HCT116 (cell line): ENCODE data around the gene SMARCD2. TPM values are rescaled to one million over a fixed set of nuclear protein-coding genes. Genes with fewer than 3 reads are reported as not detected.
"Not testable (repeated sequence)": the region's sequence is repeated elsewhere in the genome, so short reads cannot be mapped to it uniquely, and the experiment has no call there.

ENCODE experiments used
- ATAC-seq: fragments of 200-7000 bp; cut with Tn5 transposase; 2 replicates; pipeline ENCODE4 v1.9.1; 2020; ENCODE audit warnings: mild to moderate bottlenecking, moderate library complexity
- BruUV-seq: library from RNA; stranded (reverse); fragments of 400-500 nt; replicated peaks from 2 replicates; lab custom pipeline; 2021; lab: Mats Ljungman, UMichigan
- CTCF ChIA-PET: fragments of 300-600 bp; sonication (Branson Sonifier 250); formaldehyde crosslinking; loops from one replicate; lab custom pipeline; 2021; ENCODE audit warnings: antibody characterized with exemption; lab: Charles Lee
- POLR2A ChIA-PET: fragments of 300-600, 350-600 bp; sonication (Branson Sonifier 250); formaldehyde crosslinking; loops from one replicate; lab custom pipeline; 2021; ENCODE audit warnings: antibody characterized with exemption; lab: Charles Lee
- RAD21 ChIA-PET, 2 experiments: fragments of 300-600 bp; sonication (Branson Sonifier 250); formaldehyde crosslinking; loops; one replicate each; lab custom pipeline; 2023; ENCODE audit warnings: low total read pairs in 2 of 2; ENCODE audit not compliant: uncharacterized antibody in 2 of 2, unreplicated experiment in 2 of 2, low non-redundant PET in 1 of 2; lab: Charles Lee
- DNase-seq: peaks from one replicate; pipeline ENCODE4 v3.0.0-alpha.2; 2010; ENCODE audit warnings: low read depth, low spot score
- H2AFZ ChIP-seq: fragments of 200-600 bp; shearing (Covaris generic), sonication (generic); 2 replicates; pipeline ENCODE4 v1.6.1; 2017; ENCODE audit warnings: low read depth, mixed run types, mixed read lengths, antibody characterized with exemption, low read length; ENCODE audit not compliant: poor library complexity, severe bottlenecking
- H3K27ac ChIP-seq: 2 replicates; pipeline ENCODE4 v1.5.1; 2012; ENCODE audit warnings: low read depth, low read length
- H3K27me3 ChIP-seq: fragments of 200-600 bp; sonication (generic); 2 replicates; pipeline ENCODE4 v1.6.1; 2016; ENCODE audit warnings: mixed run types, low read length, mixed read lengths; ENCODE audit not compliant: insufficient read depth
- H3K36me3 ChIP-seq, 2 experiments: fragments of 200-500 bp in 1 of 2; fragments of 200-600 bp in 1 of 2; sonication (Bioruptor generic) in 1 of 2; sonication (generic) in 1 of 2; 2 replicates each; pipeline versions ENCODE4 v1.5.1 to v1.6.1; 2014 to 2016; ENCODE audit warnings: low read length in 2 of 2, inconsistent platforms in 1 of 2, mixed read lengths in 1 of 2, mixed run types in 1 of 2; ENCODE audit not compliant: insufficient read depth in 2 of 2, control insufficient read depth in 1 of 2
- H3K4me1 ChIP-seq, 2 experiments: fragments of 200-600 bp in 1 of 2; sonication (generic) in 1 of 2; 2 replicates each; pipeline versions ENCODE4 v1.5.1 to v1.6.1; 2012 to 2017; ENCODE audit warnings: low read length in 2 of 2, inconsistent platforms in 1 of 2, mild to moderate bottlenecking in 1 of 2, mixed read lengths in 1 of 2, mixed run types in 1 of 2, moderate library complexity in 1 of 2; ENCODE audit not compliant: insufficient read depth in 2 of 2, control insufficient read depth in 1 of 2
- H3K4me2 ChIP-seq: fragments of 200-600 bp; sonication (generic); 2 replicates; pipeline ENCODE4 v1.6.1; 2017; ENCODE audit warnings: mixed run types, low read length, mixed read lengths
- H3K4me3 ChIP-seq, 2 experiments: fragments of 200-600 bp in 1 of 2; sonication (generic) in 1 of 2; replicated peaks in 1 of 2; 2 replicates each; pipeline ENCODE4 v1.5.1; 2011 to 2016; ENCODE audit warnings: low read length in 2 of 2, control low read depth in 1 of 2, low read depth in 1 of 2, mild to moderate bottlenecking in 1 of 2, mixed read lengths in 1 of 2, mixed run types in 1 of 2
- H3K79me2 ChIP-seq: fragments of 200-600 bp; sonication (generic); 2 replicates; pipeline ENCODE4 v1.6.1; 2017; ENCODE audit warnings: mild to moderate bottlenecking, mixed run types, low read length, moderate library complexity, mixed read lengths; ENCODE audit not compliant: insufficient read depth
- H3K9ac ChIP-seq: fragments of 200-600 bp; sonication (generic); 2 replicates; pipeline ENCODE4 v1.6.1; 2016; ENCODE audit warnings: low read length, mixed read lengths
- H3K9me2 ChIP-seq: fragments of 200-600 bp; sonication (generic), shearing (Covaris generic); 2 replicates; pipeline ENCODE4 v1.6.1; 2017; ENCODE audit warnings: mixed run types, mild to moderate bottlenecking, moderate library complexity; ENCODE audit not compliant: insufficient read depth
- H3K9me3 ChIP-seq, 2 experiments: fragments of 200-500 bp in 1 of 2; fragments of 200-600 bp in 1 of 2; sonication (Bioruptor generic) in 1 of 2; sonication (generic) in 1 of 2; 2 replicates each; pipeline ENCODE4 v1.6.1; 2014 to 2017; ENCODE audit warnings: low read length in 2 of 2, mixed read lengths in 2 of 2, inconsistent platforms in 1 of 2, low read depth in 1 of 2, mild to moderate bottlenecking in 1 of 2, mixed run types in 1 of 2, moderate library complexity in 1 of 2; ENCODE audit not compliant: control insufficient read depth in 1 of 2, insufficient read depth in 1 of 2
- H4K20me1 ChIP-seq: fragments of 200-600 bp; sonication (generic), shearing (Covaris generic); 2 replicates; pipeline ENCODE4 v1.6.1; 2017; ENCODE audit warnings: mixed run types, mild to moderate bottlenecking, moderate library complexity; ENCODE audit not compliant: insufficient read depth
- CBX3 ChIP-seq: IDR thresholded peaks from 2 replicates; pipeline ENCODE4 v1.6.1; 2012; ENCODE audit warnings: low read depth
- CEBPB ChIP-seq: IDR thresholded peaks from 2 replicates; pipeline ENCODE4 v1.6.1; 2012; ENCODE audit warnings: low read depth
- ELF1 ChIP-seq: IDR thresholded peaks from 2 replicates; pipeline ENCODE4 v1.6.1; 2012; ENCODE audit warnings: low read depth, borderline replicate concordance
- EZH2 ChIP-seq: fragments of 200-600 bp; sonication (generic); IDR thresholded peaks from 2 replicates; pipeline ENCODE4 v1.6.1; 2017; ENCODE audit warnings: antibody characterized with exemption, mixed run types
- EZH2phosphoT487 ChIP-seq: fragments of 200-600 bp; IDR thresholded peaks from 2 replicates; pipeline ENCODE4 v1.6.1; 2018; ENCODE audit warnings: antibody characterized with exemption, borderline replicate concordance
- FOSL1 ChIP-seq: IDR thresholded peaks from 2 replicates; pipeline ENCODE4 v1.6.1; 2012; ENCODE audit warnings: low read depth
- MAX ChIP-seq: IDR thresholded peaks from 2 replicates; pipeline ENCODE4 v1.6.1; 2012
- REST ChIP-seq: IDR thresholded peaks from 2 replicates; pipeline ENCODE4 v1.6.1; 2012; ENCODE audit warnings: low read depth
- SIN3A ChIP-seq: IDR thresholded peaks from 2 replicates; pipeline ENCODE4 v1.6.1; 2012; ENCODE audit warnings: low read depth
- SP1 ChIP-seq: IDR thresholded peaks from 2 replicates; pipeline ENCODE4 v1.6.1; 2012; ENCODE audit warnings: low read depth
- SRF ChIP-seq: IDR thresholded peaks from 2 replicates; pipeline ENCODE4 v1.6.1; 2012; ENCODE audit warnings: low read depth
- YY1 ChIP-seq: IDR thresholded peaks from 2 replicates; pipeline ENCODE4 v1.6.1; 2011; ENCODE audit warnings: low read length, low read depth, moderate library complexity, mild to moderate bottlenecking; ENCODE audit not compliant: insufficient replicate concordance; ENCODE audit errors: extremely low read depth
- ZFX ChIP-seq: fragments of 450-650 bp; IDR thresholded peaks from 2 replicates; pipeline ENCODE4 v1.6.1; 2017
- intact Hi-C: fragments of 100-400 bp; cut with micrococcal nuclease; formaldehyde crosslinking; loops from 2 replicates; pipeline ENCODE4 v1.10.0; 2022
- total RNA-seq: library from RNA; stranded (reverse); gene quantifications from one replicate; pipeline ENCODE4 v1.2.1, GENCODE V29; 2021; ENCODE audit not compliant: unreplicated experiment
- TF ChIP-seq, protein P1 (sequence below), 3 experiments: fragments of 200-600 bp in 1 of 3; sonication (generic) in 1 of 3; IDR thresholded peaks in 2 of 3; conservative IDR thresholded peaks in 1 of 3; 2 replicates each; pipeline ENCODE4 v1.5.1; 2012 to 2017; ENCODE audit warnings: low read depth in 2 of 3, low read length in 2 of 3, antibody characterized with exemption in 1 of 3, borderline replicate concordance in 1 of 3, control low read depth in 1 of 3, mild to moderate bottlenecking in 1 of 3, mixed read lengths in 1 of 3, mixed run types in 1 of 3, moderate library complexity in 1 of 3; ENCODE audit not compliant: insufficient read depth in 1 of 3

The SMARCD2 gene
- total RNA-seq, 1 experiment from 2014 or later = 168 TPM

GRCh38 chr17:63859257-63859656 is 16.8 kb upstream of the SMARCD2 start (continued):
- TF ChIP-seq EZH2 (no peak), SP1 (no peak)

DNA sequence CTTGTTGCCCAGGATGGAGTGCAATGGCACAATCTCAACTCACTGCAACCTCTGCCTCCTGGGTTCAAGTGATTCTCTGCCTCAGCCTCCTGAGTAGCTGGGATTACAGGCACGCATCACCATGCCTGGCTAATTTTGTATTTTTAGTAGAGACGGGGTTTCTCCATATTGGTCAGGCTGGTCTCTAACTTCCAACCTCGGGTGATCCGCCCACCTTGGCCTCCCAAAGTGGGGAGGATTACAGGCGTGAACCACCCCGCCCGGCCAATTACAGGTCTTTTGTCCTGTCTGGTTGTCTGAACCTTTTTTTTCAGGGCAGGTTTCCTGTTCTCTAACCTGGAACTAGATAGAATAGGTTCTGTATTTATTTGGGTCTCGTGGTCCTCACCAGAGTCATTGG is 13.9 kb upstream of the SMARCD2 start:
- POLR2A ChIA-PET, BruUV-seq, H4K20me1 ChIP-seq, DNase-seq, H2AFZ ChIP-seq, ATAC-seq, H3K4me2 ChIP-seq, H3K9me2 ChIP-seq, RAD21 ChIA-PET, H3K4me3 ChIP-seq, intact Hi-C loops, H3K36me3 ChIP-seq, H3K9me3 ChIP-seq, H3K79me2 ChIP-seq, H3K27ac ChIP-seq, H3K27me3 ChIP-seq, H3K4me1 ChIP-seq, H3K9ac ChIP-seq: not testable (repeated sequence)
- CTCF ChIA-PET = interaction anchor here (1.2 to 1.4 kb wide), 3 partner anchors 9 to 431 kb away, joined by 3 to 11 read pairs (median 3); no protein-coding TSS in a partner anchor

DNA sequence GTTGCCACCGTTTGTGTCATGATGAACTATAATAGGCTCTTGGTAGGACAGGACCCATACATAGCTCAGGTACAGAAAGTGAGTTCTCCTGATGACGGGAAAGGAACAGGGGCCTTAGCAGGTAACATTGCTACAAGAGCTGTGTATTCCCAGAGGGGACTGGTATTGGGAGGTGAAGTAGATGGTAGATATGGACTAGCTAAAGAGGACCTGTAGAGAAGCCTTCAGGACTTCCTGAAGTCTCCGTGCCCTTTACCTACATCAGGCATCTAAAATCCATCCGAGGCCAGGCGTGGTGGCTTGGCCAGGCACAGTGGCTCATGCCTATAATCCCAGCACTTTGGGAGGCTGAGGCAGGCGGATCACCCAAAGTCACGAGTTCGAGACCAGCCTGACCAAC is 12.7 kb upstream of the SMARCD2 start:
- no peaks in the 10 kb centered on the region for H4K20me1 ChIP-seq
- ChIA-PET CTCF (interaction anchor here (0.9 to 1.1 kb wide), 2 partner anchors 11 to 12 kb away, joined by 4 to 5 read pairs; no protein-coding TSS in a partner anchor), RAD21 (no interaction called here), POLR2A (no interaction called here)
- H3K4me1 ChIP-seq = 0 out of 4 replicates have a peak, but pooled peaks cover 0 to 3% of the 10 kb centered on the region in 2 experiments
- no peak overlapping the region for H3K4me2 ChIP-seq
- no peaks in the 10 kb centered on the region for H3K36me3 ChIP-seq
- intact Hi-C loops = no loop called here
- no peaks in the 10 kb centered on the region for H3K27me3 ChIP-seq
- H3K9me3 ChIP-seq = no peaks in the 10 kb centered on the region
- no peak overlapping the region for H2AFZ ChIP-seq
- no peak overlapping the region for H3K9ac ChIP-seq
- no peaks in the 10 kb centered on the region for H3K79me2 ChIP-seq
- H3K4me3 ChIP-seq = no peak overlapping the region
- no peak overlapping the region for H3K27ac ChIP-seq
- DNase-seq (no peak), ATAC-seq (no peak)
- no TSS peak for BruUV-seq
- no peaks in the 10 kb centered on the region for H3K9me2 ChIP-seq
- TF ChIP-seq, protein P1, sequence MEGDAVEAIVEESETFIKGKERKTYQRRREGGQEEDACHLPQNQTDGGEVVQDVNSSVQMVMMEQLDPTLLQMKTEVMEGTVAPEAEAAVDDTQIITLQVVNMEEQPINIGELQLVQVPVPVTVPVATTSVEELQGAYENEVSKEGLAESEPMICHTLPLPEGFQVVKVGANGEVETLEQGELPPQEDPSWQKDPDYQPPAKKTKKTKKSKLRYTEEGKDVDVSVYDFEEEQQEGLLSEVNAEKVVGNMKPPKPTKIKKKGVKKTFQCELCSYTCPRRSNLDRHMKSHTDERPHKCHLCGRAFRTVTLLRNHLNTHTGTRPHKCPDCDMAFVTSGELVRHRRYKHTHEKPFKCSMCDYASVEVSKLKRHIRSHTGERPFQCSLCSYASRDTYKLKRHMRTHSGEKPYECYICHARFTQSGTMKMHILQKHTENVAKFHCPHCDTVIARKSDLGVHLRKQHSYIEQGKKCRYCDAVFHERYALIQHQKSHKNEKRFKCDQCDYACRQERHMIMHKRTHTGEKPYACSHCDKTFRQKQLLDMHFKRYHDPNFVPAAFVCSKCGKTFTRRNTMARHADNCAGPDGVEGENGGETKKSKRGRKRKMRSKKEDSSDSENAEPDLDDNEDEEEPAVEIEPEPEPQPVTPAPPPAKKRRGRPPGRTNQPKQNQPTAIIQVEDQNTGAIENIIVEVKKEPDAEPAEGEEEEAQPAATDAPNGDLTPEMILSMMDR (IDR thresholded peaks at IDR 0.05 in 2 of 3, conservative IDR thresholded peaks at IDR 0.05 in 1 of 3; ENCODE audit: borderline replicate concordance in 1 of 3, insufficient read depth in 1 of 3, low read depth in 2 of 3, low read length in 2 of 3) = no peak
- TF ChIP-seq SRF (no peak), CEBPB (no peak), MAX (no peak), SIN3A (no peak), EZH2 (no peak), ELF1 (no peak), FOSL1 (no peak), EZH2phosphoT487 (no peak), YY1 (no peak), REST (no peak), ZFX (no peak), CBX3 (no peak)
